Natural killer cell (primary cell): ENCODE results near the gene CYTH1. TPM values are rescaled to one million over a fixed set of nuclear protein-coding genes. Genes with fewer than 3 reads are reported as not detected.

Experiments used
- ATAC-seq, 3 donors: fragments of 150-1000 bp in 2 of 3; fragments of 200-7000 bp in 1 of 3; cut with Tn5 transposase; 1 replicate in 1 of 3; 2 replicates in 2 of 3; pipeline ENCODE4 v1.10.0; 2021; ENCODE audit warnings: mild to moderate bottlenecking in 2 of 3, moderate library complexity in 2 of 3
- DNase-seq, 2 donors: peaks; one replicate each; pipeline versions ENCODE4 v3.0.0 to v3.0.0-alpha.2; 2013 to 2021; ENCODE audit warnings: mixed read lengths in 1 of 2
- H3K27ac ChIP-seq: one replicate; pipeline ENCODE4 v1.5.1; 2013; ENCODE audit warnings: mild to moderate bottlenecking, low read length
- H3K27me3 ChIP-seq: one replicate; pipeline ENCODE4 v1.6.1; 2013; ENCODE audit warnings: low read length; ENCODE audit not compliant: control insufficient read depth, insufficient read depth
- H3K36me3 ChIP-seq: one replicate; pipeline ENCODE4 v1.6.1; 2013; ENCODE audit warnings: low read length; ENCODE audit not compliant: control insufficient read depth, insufficient read depth
- H3K4me1 ChIP-seq: one replicate; pipeline ENCODE4 v1.6.1; 2013; ENCODE audit warnings: low read length; ENCODE audit not compliant: control insufficient read depth, insufficient read depth
- H3K4me3 ChIP-seq: one replicate; pipeline ENCODE4 v1.5.1; 2013; ENCODE audit warnings: low read length
- H3K9me3 ChIP-seq: one replicate; pipeline ENCODE4 v1.6.1; 2013; ENCODE audit warnings: low read length; ENCODE audit not compliant: control insufficient read depth, insufficient read depth
- H3K27ac Mint-ChIP-seq, 2 donors: one replicate each; pipeline ENCODE4 v1.8.0; 2022; ENCODE audit warnings: mild to moderate bottlenecking in 2 of 2, mixed read lengths in 2 of 2, moderate library complexity in 1 of 2
- H3K27me3 Mint-ChIP-seq, 2 donors: one replicate each; pipeline ENCODE4 v1.8.0; 2022; ENCODE audit warnings: low read depth in 2 of 2, mixed read lengths in 2 of 2
- H3K36me3 Mint-ChIP-seq: one replicate; pipeline ENCODE4 v1.8.0; 2022; ENCODE audit warnings: mixed read lengths
- H3K4me1 Mint-ChIP-seq, 2 donors: one replicate each; pipeline ENCODE4 v1.8.0; 2022; ENCODE audit warnings: mixed read lengths in 2 of 2
- H3K4me3 Mint-ChIP-seq: one replicate; pipeline ENCODE4 v1.8.0; 2022; ENCODE audit warnings: mild to moderate bottlenecking, moderate library complexity, mixed read lengths
- H3K9me3 Mint-ChIP-seq, 2 donors: one replicate each; pipeline ENCODE4 v1.8.0; 2022; ENCODE audit warnings: mixed read lengths in 2 of 2
- WGBS: methylation state at CpG from one replicate; pipeline ENCODE4 v1.1.7; 2013; ENCODE audit warnings: missing lambda C conversion rate; ENCODE audit not compliant: insufficient coverage; 5-methylcytosine and 5-hydroxymethylcytosine counted together
- intact Hi-C: fragments of 100-400 bp; cut with micrococcal nuclease; formaldehyde crosslinking; loops from one replicate; pipeline ENCODE4 v1.14.2; 2022
- total RNA-seq, 4 donors: library from RNA; stranded (reverse); fragments of 120-200 nt in 1 of 4; gene quantifications; one replicate each; pipeline versions ENCODE4 v1.2.3 to v1.2.4, GENCODE V29; 2013 to 2022
- TF ChIP-seq, protein P1 (sequence below): fragments of 200-600 bp; IDR thresholded peaks from one replicate; pipeline ENCODE4 v1.8.0; 2022; ENCODE audit warnings: antibody characterized with exemption

Gene CYTH1
- total RNA-seq, 3 donors from 2014 or later (not counting 1 experiment from before 2014, with no cell fraction given), result 437 to 514 (median 457) TPM

DNA sequence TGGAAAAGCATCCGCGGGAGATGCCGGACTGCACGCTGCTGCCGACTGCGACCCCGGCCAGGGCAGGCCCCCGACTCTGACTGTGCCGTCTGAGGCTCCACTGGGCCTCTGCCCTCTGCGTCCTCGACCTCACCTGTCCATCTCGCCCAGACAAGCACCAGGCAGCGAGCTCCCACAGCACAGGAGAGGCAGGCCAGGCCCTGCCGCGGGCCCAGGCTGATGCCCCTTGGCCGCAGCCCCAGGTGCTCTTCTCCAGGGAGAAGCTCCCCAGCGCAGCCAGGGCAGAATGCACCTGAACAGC is 106.8 kb downstream of the CYTH1 start:
- Histone ChIP-seq H3K9me3 (no peaks in the 10 kb centered on the region), H3K27me3 (no peaks in the 10 kb centered on the region), H3K27ac (no peak overlapping the region), H3K4me3 (no peak overlapping the region), H3K4me1 (no peaks in the 10 kb centered on the region), H3K36me3 (peaks cover 83% of the 10 kb centered on the region)
- DNase-seq, result no peak
- ATAC-seq, result no peak
- TF ChIP-seq, protein P1, sequence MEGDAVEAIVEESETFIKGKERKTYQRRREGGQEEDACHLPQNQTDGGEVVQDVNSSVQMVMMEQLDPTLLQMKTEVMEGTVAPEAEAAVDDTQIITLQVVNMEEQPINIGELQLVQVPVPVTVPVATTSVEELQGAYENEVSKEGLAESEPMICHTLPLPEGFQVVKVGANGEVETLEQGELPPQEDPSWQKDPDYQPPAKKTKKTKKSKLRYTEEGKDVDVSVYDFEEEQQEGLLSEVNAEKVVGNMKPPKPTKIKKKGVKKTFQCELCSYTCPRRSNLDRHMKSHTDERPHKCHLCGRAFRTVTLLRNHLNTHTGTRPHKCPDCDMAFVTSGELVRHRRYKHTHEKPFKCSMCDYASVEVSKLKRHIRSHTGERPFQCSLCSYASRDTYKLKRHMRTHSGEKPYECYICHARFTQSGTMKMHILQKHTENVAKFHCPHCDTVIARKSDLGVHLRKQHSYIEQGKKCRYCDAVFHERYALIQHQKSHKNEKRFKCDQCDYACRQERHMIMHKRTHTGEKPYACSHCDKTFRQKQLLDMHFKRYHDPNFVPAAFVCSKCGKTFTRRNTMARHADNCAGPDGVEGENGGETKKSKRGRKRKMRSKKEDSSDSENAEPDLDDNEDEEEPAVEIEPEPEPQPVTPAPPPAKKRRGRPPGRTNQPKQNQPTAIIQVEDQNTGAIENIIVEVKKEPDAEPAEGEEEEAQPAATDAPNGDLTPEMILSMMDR, result no peak
- Mint-ChIP-seq H3K27me3 (no peaks in the 10 kb centered on the region), H3K4me3 (no peak overlapping the region), H3K4me1 (peaks cover 7 to 28% of the 10 kb centered on the region in 2 donors), H3K36me3 (peaks cover 10% of the 10 kb centered on the region), H3K9me3 (no peaks in the 10 kb centered on the region), H3K27ac (peak overlapping the region in 1 of 2 donors; percentile 73)
- 97% methylated on average over 17 of the region's 17 CpGs for WGBS
- intact Hi-C loops, result no loop called here

DNA sequence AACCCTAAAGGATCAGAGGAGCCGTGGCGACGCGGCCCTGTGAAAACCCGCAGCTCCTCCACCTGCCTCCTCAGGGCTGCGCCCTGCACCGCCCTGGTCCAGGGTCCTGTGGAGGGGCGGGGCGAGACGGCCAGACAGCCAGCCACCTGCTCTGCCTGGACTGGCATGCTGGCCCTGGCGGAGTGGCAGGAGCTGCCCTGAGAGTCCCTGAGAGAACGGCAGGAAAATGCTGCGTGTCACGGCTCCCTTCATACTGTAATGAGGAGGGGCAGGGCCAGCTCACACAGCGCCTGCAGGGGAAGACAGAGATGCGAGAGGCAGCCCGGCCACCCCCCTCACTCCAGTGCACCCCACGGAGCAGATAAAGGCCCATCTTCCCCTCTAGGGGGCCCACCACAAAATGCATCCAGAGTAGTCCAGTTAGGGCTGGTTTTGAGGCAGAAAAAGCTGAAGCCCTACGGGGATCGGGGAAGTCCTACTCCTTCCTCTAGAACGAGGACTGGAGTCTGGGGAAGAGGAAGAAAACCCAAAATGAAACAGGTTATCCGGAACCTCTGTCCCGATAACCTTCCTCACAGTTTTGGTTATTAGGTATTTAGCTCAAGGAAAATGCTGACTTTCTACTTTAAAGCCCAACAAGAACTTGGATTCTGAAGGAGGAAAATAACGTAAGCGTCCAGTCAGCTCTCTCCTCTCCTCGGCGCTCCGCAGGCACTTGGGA is 107.3 kb downstream of the CYTH1 start:
- H3K27ac Mint-ChIP-seq, result peak overlapping the region; percentile 47 to 73

DNA sequence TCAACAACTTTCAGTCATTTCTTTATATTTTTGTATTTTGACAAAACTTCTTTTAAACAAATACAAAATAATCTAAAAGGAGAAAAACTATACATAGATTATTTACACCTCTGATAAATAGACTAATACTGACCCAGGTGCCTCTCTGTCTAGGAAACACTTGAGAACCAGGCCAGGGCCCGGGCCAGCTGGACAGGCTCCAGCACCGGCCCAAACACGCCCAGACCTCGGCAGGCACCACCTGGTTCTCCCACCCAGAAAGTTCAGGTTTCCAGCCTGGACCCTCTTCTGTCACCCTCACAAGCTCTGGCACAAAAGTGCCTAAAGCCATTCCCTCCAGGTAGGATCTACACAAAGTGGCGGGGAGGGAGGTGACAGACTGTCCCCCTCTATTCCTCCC is 107.9 kb downstream of the CYTH1 start:
- Mint-ChIP-seq H3K4me3 (no peak overlapping the region), H3K27ac (peak overlapping the region; percentile 47 to 73), H3K27me3 (no peaks in the 10 kb centered on the region), H3K36me3 (peaks cover 7% of the 10 kb centered on the region), H3K4me1 (peaks cover 7 to 36% of the 10 kb centered on the region in 2 donors), H3K9me3 (no peaks in the 10 kb centered on the region)
- H3K27ac ChIP-seq, result no peak overlapping the region
- H3K4me1 ChIP-seq, result no peaks in the 10 kb centered on the region
- WGBS, result 96% methylated on average over 5 of the region's 5 CpGs
- no peak overlapping the region for H3K4me3 ChIP-seq
- DNase-seq (no peak), ATAC-seq (no peak)
- intact Hi-C loops, result no loop called here
- TF ChIP-seq, protein P1, result no peak
- H3K27me3 ChIP-seq, result no peaks in the 10 kb centered on the region
- H3K36me3 ChIP-seq, result peaks cover 74% of the 10 kb centered on the region
- no peaks in the 10 kb centered on the region for H3K9me3 ChIP-seq

More for the DNA sequence above, 107.3 kb downstream of the CYTH1 start:
- Histone ChIP-seq H3K4me3 (no peak overlapping the region), H3K27ac (no peak overlapping the region), H3K27me3 (no peaks in the 10 kb centered on the region), H3K36me3 (peaks cover 79% of the 10 kb centered on the region), H3K4me1 (no peaks in the 10 kb centered on the region), H3K9me3 (no peaks in the 10 kb centered on the region)
- Mint-ChIP-seq H3K27me3 (no peaks in the 10 kb centered on the region), H3K36me3 (peaks cover 8% of the 10 kb centered on the region), H3K4me1 (peaks cover 7 to 30% of the 10 kb centered on the region in 2 donors), H3K4me3 (no peak overlapping the region), H3K9me3 (no peaks in the 10 kb centered on the region)
- 95% methylated on average over 28 of the region's 28 CpGs for WGBS
- no peak for DNase-seq
- TF ChIP-seq, protein P1, result no peak
- intact Hi-C loops, result no loop called here
- peak in 1 of 3 donors; percentile 24 for ATAC-seq

DNA sequence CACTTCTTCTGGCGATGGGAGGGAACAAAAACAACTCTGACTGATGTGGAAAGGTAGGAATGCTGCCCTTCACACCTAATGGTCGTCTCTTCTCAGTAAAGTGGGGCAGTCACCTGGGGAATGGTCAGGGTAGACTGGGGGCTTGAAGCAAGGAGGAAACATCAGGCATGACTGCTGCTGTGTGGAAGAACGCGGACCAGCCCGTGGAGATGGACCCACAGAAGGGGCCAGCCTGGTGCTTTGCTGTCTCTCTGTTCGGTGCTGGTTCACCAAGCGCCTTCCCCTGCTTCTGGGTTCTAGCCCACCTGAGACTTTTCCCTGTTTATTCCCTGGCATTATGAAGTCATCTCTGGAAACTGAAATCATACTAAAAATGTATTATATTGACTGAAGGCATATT is 108.7 kb downstream of the CYTH1 start:
- H3K4me1 ChIP-seq, result no peaks in the 10 kb centered on the region
- H3K36me3 Mint-ChIP-seq, result no peaks in the 10 kb centered on the region
- DNase-seq (no peak), ATAC-seq (no peak)
- peak overlapping the region; percentile 72 to 73 for H3K27ac Mint-ChIP-seq
- no peaks in the 10 kb centered on the region for H3K27me3 ChIP-seq
- 90% methylated on average over 7 of the region's 7 CpGs for WGBS
- H3K4me1 Mint-ChIP-seq, result peaks cover 0 to 40% of the 10 kb centered on the region in 2 donors
- no peak overlapping the region for H3K4me3 ChIP-seq
- H3K27ac ChIP-seq, result no peak overlapping the region
- no peaks in the 10 kb centered on the region for H3K27me3 Mint-ChIP-seq
- TF ChIP-seq, protein P1, result no peak
- peaks cover 67% of the 10 kb centered on the region for H3K36me3 ChIP-seq
- intact Hi-C loops, result no loop called here
- no peak overlapping the region for H3K4me3 Mint-ChIP-seq
- no peaks in the 10 kb centered on the region for H3K9me3 ChIP-seq
- H3K9me3 Mint-ChIP-seq, result no peaks in the 10 kb centered on the region
